ENCODE data around the gene TMEM59L. TPM values are rescaled to one million over a fixed set of nuclear protein-coding genes. Genes with fewer than 3 reads are reported as not detected.

Gene TMEM59L
- total and polyA plus RNA-seq, 9 of the 15 experiments (the other 6 are each of a cell fraction or from before 2014, with no cell fraction given) = 0.37 TPM; not detected in 8

DNA sequence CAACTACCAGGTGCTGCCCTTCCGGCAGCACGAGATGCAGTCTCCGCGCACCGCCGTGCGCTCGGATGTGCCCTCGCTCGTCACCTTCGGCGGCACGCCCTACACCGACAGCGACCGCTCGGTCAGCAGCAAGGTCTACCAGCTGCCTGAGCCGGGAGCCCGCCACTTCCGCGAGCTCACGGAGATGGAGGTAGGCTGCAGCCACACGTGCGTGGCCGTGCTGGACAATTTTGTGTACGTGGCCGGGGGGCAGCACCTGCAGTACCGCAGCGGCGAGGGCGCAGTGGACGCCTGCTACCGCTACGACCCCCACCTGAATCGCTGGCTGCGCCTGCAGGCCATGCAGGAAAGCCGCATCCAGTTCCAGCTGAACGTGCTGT, 55.6 kb downstream of the TMEM59L start:
- no peak overlapping the region for H2AFZ ChIP-seq (ENCODE audit: low read depth, low read length)
- H3K27me3 ChIP-seq (ENCODE audit: control insufficient read depth in 2 of 2, insufficient read depth in 2 of 2, low read length in 2 of 2) = no peaks in the 10 kb centered on the region
- FAIRE-seq (no peak), DNase-seq (ENCODE audit: extremely low read depth in 1 of 4, low spot score in 3 of 4) (no peak), ATAC-seq (no peak)
- no peak overlapping the region for H3K9ac ChIP-seq (ENCODE audit: insufficient read depth in 1 of 2, low read depth in 2 of 2, low read length in 2 of 2)
- H3K27ac ChIP-seq (ENCODE audit: extremely low read depth, low read depth, low read length) = no peak overlapping the region
- no TSS peak for BruUV-seq (replicated peaks)
- H3K79me2 ChIP-seq (ENCODE audit: control insufficient read depth, insufficient read depth, low read length) = no peaks in the 10 kb centered on the region
- no peak overlapping the region for H3K4me2 ChIP-seq (ENCODE audit: insufficient read depth, low read length)
- H4K20me1 ChIP-seq (replicated peaks; ENCODE audit: control insufficient read depth, insufficient read depth, low read length) = no peaks in the 10 kb centered on the region; the same call in 1 of the 2 replicates
- H3K4me3 ChIP-seq = no peak overlapping the region
- in situ Hi-C loops (cut with MboI) (no loop called here), intact Hi-C loops (cut with micrococcal nuclease) (no loop called here)
- H3K9me1 ChIP-seq (ENCODE audit: control insufficient read depth, insufficient read depth, low read length) = no peaks in the 10 kb centered on the region
- WGBS (ENCODE audit: insufficient coverage, low coverage, missing lambda C conversion rate) = 95% methylated on average over 25 of the region's 38 CpGs
- peaks cover 0 to 20% of the 10 kb centered on the region in 2 experiments; a peak in 2 of 5 replicates for H3K4me1 ChIP-seq (replicated peaks in 1 of 2; ENCODE audit: control insufficient read depth in 2 of 2, insufficient read depth in 2 of 2, low read length in 2 of 2)
- H3K36me3 ChIP-seq (ENCODE audit: control insufficient read depth, insufficient read depth, low read length) = peaks cover 20% of the 10 kb centered on the region; the same call in 1 of the 3 replicates
- TF ChIP-seq, protein P1, sequence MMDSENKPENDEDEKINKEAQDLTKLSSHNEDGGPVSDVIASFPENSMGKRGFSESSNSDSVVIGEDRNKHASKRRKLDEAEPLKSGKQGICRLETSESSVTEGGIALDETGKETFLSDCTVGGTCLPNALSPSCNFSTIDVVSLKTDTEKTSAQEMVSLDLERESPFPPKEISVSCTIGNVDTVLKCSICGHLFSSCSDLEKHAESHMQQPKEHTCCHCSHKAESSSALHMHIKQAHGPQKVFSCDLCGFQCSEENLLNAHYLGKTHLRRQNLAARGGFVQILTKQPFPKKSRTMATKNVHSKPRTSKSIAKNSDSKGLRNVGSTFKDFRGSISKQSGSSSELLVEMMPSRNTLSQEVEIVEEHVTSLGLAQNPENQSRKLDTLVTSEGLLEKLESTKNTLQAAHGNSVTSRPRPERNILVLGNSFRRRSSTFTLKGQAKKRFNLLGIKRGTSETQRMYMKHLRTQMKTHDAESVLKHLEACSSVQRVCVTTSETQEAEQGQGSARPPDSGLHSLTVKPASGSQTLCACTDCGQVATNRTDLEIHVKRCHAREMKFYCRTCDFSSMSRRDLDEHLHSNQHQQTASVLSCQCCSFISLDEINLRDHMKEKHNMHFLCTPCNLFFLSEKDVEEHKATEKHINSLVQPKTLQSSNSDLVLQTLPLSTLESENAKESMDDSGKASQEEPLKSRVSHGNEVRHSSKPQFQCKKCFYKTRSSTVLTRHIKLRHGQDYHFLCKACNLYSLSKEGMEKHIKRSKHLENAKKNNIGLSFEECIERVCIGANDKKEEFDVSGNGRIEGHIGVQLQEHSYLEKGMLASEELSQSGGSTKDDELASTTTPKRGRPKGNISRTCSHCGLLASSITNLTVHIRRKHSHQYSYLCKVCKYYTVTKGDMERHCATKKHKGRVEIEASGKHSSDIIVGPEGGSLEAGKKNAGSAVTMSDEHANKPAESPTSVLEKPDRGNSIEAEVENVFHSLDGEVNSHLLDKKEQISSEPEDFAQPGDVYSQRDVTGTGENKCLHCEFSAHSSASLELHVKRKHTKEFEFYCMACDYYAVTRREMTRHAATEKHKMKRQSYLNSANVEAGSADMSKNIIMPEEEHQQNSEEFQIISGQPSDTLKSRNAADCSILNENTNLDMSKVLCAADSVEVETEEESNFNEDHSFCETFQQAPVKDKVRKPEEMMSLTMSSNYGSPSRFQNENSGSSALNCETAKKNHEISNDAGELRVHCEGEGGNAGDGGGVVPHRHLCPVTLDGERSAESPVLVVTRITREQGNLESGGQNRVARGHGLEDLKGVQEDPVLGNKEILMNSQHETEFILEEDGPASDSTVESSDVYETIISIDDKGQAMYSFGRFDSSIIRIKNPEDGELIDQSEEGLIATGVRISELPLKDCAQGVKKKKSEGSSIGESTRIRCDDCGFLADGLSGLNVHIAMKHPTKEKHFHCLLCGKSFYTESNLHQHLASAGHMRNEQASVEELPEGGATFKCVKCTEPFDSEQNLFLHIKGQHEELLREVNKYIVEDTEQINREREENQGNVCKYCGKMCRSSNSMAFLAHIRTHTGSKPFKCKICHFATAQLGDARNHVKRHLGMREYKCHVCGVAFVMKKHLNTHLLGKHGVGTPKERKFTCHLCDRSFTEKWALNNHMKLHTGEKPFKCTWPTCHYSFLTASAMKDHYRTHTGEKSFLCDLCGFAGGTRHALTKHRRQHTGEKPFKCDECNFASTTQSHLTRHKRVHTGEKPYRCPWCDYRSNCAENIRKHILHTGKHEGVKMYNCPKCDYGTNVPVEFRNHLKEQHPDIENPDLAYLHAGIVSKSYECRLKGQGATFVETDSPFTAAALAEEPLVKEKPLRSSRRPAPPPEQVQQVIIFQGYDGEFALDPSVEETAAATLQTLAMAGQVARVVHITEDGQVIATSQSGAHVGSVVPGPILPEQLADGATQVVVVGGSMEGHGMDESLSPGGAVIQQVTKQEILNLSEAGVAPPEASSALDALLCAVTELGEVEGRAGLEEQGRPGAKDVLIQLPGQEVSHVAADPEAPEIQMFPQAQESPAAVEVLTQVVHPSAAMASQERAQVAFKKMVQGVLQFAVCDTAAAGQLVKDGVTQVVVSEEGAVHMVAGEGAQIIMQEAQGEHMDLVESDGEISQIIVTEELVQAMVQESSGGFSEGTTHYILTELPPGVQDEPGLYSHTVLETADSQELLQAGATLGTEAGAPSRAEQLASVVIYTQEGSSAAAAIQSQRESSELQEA (IDR thresholded peaks at IDR 0.05; ENCODE audit: low read depth) = no peak
- TF ChIP-seq GABPB2 (CRISPR knock-in tag; conservative IDR thresholded peaks at IDR 0.05) = no peak
- TF ChIP-seq, protein P2, sequence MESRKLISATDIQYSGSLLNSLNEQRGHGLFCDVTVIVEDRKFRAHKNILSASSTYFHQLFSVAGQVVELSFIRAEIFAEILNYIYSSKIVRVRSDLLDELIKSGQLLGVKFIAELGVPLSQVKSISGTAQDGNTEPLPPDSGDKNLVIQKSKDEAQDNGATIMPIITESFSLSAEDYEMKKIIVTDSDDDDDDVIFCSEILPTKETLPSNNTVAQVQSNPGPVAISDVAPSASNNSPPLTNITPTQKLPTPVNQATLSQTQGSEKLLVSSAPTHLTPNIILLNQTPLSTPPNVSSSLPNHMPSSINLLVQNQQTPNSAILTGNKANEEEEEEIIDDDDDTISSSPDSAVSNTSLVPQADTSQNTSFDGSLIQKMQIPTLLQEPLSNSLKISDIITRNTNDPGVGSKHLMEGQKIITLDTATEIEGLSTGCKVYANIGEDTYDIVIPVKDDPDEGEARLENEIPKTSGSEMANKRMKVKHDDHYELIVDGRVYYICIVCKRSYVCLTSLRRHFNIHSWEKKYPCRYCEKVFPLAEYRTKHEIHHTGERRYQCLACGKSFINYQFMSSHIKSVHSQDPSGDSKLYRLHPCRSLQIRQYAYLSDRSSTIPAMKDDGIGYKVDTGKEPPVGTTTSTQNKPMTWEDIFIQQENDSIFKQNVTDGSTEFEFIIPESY (CRISPR knock-in tag; IDR thresholded peaks at IDR 0.05) = peak; percentile 91
- ChIA-PET CTCF (ENCODE audit: low intra/inter-chr PET ratio) (no interaction called here), POLR2A (no interaction called here)
- H3K9me3 ChIP-seq (replicated peaks; ENCODE audit: control insufficient read depth, insufficient read depth, low read depth, low read length) = no peaks in the 10 kb centered on the region
